HG02798 (cell line): ENCODE results near the gene ASTN2.

Experiments used
- ATAC-seq: cut with Tn5 transposase; IDR thresholded peaks from one replicate; pipeline ENCODE4 v1.9.1; 2021; ENCODE audit warnings: mild to moderate bottlenecking; ENCODE audit not compliant: unreplicated experiment, poor library complexity

Gene ASTN2

GRCh38 chr9:116565986-116566385 is 848.9 kb downstream of the ASTN2 start:
- no peak for ATAC-seq

- ATAC-seq: no peak
Observed at GRCh38 chr9:116564266-116564793, 850.5 kb downstream of the ASTN2 start.

GRCh38 chr9:116558818-116559540 is 855.9 kb downstream of the ASTN2 start:
- ATAC-seq: no peak

- ATAC-seq: no peak
Observed at GRCh38 chr9:116558035-116558434, 856.8 kb downstream of the ASTN2 start.

GRCh38 chr9:116555556-116556155 is 859.2 kb downstream of the ASTN2 start:
- ATAC-seq: no peak

- no peak for ATAC-seq
Observed at GRCh38 chr9:116555119-116555518, 859.7 kb downstream of the ASTN2 start.

GRCh38 chr9:116550696-116551436 is 864.0 kb downstream of the ASTN2 start:
- no peak for ATAC-seq

- no peak for ATAC-seq
Observed at GRCh38 chr9:116549786-116550660, 864.8 kb downstream of the ASTN2 start.

GRCh38 chr9:116549061-116549664 is 865.7 kb downstream of the ASTN2 start:
- no peak for ATAC-seq

- ATAC-seq: no peak
Observed at GRCh38 chr9:116547729-116548426, 867.0 kb downstream of the ASTN2 start.

GRCh38 chr9:116546711-116547581 is 867.9 kb downstream of the ASTN2 start:
- no peak for ATAC-seq

- ATAC-seq: no peak
Observed at GRCh38 chr9:116544896-116545295, 870.0 kb downstream of the ASTN2 start.

GRCh38 chr9:116543731-116544400 is 871.0 kb downstream of the ASTN2 start:
- no peak for ATAC-seq

- ATAC-seq: no peak
Observed at GRCh38 chr9:116541402-116541801, 873.5 kb downstream of the ASTN2 start.

- ATAC-seq: no peak
Observed at GRCh38 chr9:116539549-116539948, 875.3 kb downstream of the ASTN2 start.

GRCh38 chr9:116525611-116526010 is 889.2 kb downstream of the ASTN2 start:
- ATAC-seq: no peak

GRCh38 chr9:116524778-116525470 is 889.9 kb downstream of the ASTN2 start:
- no peak for ATAC-seq
